Activated CD4-positive, alpha-beta T cell treated with anti-CD3 and anti-CD28 coated beads, Interleukin-2, Interleukin-4, amounts not matched to agents 100 ng/mL and 50 ng/mL, durations not matched to agents 16 hours and 8 hours (primary cell): ENCODE data around the gene MED15.
"Not testable (repeated sequence)": the region's sequence is repeated elsewhere in the genome, so short reads cannot be mapped to it uniquely, and the experiment has no call there.

ENCODE experiments used
- DNase-seq: peaks from one replicate; pipeline ENCODE4 v3.0.0-alpha.2; 2020; ENCODE audit warnings: low spot score

MED15 gene, protein sequence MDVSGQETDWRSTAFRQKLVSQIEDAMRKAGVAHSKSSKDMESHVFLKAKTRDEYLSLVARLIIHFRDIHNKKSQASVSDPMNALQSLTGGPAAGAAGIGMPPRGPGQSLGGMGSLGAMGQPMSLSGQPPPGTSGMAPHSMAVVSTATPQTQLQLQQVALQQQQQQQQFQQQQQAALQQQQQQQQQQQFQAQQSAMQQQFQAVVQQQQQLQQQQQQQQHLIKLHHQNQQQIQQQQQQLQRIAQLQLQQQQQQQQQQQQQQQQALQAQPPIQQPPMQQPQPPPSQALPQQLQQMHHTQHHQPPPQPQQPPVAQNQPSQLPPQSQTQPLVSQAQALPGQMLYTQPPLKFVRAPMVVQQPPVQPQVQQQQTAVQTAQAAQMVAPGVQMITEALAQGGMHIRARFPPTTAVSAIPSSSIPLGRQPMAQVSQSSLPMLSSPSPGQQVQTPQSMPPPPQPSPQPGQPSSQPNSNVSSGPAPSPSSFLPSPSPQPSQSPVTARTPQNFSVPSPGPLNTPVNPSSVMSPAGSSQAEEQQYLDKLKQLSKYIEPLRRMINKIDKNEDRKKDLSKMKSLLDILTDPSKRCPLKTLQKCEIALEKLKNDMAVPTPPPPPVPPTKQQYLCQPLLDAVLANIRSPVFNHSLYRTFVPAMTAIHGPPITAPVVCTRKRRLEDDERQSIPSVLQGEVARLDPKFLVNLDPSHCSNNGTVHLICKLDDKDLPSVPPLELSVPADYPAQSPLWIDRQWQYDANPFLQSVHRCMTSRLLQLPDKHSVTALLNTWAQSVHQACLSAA

DNA sequence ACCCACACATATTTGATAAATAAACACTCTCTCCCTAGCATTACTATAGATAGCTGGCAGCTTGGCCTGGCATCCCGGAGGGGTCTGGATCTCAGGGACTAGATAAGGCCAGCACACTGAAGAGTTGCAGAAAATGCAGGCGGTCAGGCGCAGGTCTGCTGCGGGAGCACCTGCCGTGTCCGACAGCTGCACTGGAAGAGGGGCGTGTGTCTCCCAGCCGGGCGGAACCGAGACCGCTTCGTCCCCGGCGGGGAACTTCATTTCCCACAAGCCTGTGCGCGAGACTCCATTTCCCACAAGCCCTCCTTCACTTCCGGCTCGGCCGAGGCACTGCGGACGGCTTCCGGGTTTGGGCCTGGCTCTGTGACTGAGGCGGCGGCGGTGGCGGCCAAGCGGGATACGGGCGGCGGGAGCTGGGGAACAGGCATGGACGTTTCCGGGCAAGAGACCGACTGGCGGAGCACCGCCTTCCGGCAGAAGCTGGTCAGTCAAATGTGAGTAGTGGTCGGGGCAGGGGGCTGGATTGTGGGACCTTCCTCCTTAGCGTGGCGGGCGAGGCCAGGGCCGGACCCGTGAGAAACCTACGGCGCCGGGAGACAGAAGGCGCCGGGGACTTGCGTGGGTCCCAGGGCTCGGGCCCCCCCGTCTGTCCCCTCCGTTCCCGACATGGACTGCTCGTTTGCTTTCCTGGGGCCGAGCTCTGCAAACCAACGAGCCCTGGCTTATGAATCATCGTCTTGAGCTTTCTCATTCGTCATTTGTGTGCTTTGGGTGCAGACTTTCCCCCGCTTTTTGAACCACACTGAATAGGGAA is at the start of gene MED15:
Gene MED15 (plus strand): TSS at position 358 of the 814 bp plus-strand sequence. CDS start 69 bp downstream, at position 427.
- peak; percentile 93 for DNase-seq

DNA sequence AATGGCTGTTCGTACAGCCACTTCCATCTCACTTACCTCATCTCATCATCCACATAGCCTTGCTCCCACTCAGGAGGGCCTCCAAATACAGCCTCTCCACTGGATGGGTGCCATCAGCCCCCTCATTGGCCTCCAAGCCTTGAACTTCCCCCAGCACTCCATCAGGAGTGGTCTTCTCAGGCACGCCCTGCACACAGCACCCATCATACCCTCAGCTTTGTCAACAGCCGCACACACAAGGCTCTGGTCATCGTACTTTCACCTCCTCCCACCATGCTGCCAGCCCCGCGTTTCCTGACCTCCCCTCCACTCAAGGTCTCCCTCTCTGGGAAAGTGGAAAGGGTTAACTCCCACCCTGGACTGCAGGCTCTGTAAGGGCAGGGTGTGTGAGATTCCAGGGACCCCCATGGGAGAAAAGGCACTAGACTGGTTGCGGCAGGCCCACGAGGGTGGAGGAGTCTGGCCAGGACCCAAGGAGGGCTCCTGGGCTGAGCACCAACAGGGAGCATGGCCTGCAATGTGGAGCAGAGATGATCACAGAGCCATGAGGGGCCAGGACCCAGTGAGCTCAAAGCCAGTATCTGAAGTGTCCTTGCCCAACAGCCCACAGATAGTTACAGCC is 48.8 kb upstream of the MED15 start:
- DNase-seq = no peak

DNA sequence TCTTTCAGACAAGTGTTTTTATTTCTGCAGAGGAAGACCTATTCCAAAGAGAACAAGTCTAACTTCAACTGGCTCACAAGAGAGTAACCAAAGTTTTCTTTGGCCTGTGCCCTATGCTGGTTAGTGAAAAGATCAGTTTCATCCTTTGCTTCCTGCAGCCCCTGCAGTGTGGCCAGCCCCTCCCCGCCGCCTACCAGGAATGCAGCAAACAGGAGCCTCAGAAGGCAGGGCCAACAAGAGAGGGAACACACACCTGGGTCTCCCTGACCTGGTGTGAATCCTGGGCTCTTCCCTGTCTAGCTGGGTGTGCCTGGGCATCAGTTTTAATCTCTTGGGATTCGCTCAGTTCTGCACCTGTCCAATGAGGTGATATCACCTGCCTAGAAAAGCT is 48.3 kb upstream of the MED15 start:
- no peak for DNase-seq

DNA sequence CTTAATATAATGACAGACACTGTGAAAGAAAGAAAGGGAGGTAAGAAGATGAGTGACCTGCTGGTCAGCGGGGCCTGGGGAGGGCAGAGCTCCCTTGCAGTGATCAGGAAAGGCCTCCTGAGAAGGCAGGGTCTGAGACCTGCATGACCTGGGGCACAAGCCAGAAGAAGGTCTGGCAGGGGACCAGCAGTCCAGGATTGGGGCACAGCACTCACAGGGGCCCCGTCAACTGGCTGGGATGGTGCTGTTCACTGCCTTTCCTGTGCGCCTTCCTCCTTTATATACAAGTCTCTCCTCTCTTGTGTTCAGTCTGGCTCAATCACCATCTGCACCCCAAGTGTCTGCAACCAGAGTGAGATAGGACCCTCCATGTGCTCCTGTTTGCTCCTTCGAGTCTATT is 47.5 kb upstream of the MED15 start:
- no peak for DNase-seq

DNA sequence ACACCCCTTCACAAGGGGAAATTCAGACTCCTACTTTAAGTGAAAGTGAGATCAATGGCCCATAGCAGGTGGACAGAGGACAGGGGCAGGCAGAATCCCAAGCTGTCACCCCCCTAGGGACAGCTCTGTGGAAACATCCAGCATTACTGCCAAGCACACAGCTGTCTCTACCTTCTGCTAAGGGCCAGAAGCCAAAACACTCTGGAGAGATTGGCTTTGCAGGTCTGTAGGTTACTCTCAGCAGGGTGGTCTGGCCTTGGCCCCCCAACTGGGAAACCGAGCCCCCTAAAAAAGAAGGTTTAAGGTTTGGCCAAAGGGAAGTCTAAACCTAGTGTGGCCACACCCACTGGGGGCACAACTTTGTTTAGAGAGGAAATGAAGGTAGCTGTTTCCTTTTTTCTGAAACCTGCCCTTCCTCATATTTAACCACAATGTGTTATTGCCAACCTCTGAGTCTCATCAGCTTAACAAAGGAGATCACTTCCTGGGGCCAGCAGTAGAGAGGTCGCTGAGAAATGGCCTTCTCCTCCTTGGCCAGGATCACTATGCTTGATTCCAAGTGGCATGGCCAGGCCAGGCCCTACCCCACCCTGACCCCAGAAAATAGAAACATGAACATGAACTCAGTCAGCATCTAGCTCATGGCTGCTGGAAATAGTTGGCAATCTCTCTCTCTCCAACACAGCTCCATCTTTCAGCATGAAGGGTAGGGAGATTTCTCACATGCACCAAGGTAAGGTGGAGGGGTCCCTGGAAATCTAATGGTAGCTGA is 43.9 kb upstream of the MED15 start:
- DNase-seq = peak; percentile 35

DNA sequence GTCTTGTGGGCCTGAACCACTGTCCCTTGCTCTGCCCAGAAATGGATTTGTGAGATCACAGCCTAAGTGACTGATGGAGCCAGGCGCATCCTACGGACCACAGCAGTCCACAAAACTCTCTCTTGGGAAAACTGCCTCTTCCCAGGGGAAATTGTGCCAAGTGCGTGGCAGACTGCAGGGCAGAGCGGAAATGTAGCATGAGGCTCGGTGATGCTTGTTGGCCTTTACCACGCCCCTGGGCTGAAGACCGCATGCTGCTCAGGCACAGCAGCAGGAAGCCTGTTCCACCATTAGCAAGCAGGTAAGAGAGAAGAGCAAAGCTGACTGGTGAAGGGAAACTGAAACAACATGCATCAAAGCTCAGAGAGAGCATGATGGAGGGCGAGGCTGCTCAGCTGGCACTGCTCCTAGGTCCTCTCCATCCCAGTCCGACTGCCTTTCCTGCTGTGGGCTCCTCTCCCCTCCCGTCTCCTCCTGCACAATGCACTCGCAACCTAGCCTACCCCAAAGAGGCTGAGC is 43.3 kb upstream of the MED15 start:
- DNase-seq = peak; percentile 55

DNA sequence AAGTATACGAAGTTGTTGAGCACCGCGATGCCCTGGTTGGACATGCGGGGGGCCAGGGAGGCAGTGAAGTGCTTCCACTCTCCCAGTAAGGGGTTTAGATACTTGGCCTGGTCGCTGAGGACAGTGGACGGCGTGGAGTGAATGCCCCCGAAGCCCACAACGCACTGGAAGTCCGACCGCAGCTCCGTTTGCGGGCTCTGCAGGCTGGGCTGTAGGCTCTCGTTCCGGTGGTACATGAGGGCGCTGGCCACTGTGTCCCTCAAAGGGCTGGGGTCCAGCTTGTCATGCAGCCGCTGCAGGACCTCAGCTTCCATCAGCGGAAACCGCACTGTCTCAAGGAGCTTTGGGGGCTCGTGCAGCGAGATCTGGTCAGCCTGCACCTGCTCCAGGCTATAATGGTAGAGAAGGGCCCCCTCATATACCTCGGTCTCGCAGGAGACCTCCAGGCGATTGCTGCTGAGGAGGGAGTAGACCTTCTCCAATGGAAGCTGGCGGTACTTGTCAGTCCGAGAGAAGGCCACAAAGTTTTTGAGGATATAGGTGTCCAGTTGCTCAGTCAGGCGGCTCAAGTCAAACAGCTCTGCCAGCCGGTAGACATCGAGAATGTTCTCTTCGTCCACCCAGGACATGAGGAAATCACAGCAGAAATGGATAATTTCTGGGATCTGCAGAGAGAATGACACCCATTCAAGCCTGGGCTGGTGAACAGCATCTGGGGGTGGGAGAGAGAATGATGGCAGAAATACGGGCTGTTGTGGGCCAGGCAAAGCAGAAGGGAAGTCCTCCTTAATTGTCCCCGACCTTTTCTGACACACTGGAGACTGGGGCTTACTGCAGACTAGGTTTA is 42.3 kb upstream of the MED15 start:
- DNase-seq = no peak

DNA sequence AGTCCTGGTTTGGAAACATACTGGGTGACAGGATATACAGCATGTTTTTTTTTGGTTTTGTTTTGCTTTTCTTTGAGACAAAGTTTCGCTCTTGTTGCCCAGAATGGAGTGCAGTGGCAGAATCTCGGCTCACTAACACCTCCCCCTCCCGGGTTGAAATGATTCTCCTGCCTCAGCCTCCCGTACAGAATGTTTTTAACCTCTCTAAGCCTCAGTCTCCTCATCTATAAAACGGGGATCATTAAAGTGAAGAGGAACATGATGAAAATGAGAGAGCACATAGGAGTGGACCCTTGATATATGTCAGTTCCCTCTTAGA is 41.7 kb upstream of the MED15 start:
- DNase-seq = no peak

DNA sequence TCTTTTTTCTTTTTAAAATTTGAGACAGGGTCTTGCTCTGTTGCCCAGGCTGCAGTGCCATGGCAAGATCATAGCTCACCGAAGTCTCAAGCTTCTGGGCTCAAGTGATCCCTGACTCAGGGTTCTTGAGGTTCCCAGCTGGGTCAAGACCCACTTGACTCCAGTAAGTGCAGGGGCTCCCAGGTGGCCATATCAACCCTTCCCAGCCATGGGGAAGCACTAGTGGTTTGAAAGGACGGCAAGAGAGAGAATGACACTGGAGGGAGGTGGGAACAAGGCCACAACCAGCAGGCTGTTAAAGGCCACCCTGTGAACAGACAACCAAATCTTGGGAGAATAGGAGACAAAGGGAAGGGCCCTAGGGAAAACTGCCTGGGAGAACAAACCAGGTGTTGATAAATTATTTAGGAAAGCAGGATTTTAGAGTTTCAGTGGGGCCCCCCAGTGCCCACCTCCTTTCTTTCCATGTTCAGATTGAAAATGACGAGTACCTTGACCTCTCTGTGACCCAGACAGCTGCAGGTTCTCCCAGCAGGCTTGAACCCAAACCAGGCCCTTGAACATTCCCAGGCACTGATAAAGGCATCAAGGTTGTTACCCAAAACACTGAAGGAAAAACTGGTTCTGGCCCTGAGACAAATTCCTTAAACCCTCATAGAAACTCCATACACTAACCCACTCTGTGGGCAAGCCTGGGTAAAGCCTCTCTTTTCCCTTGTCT is 40.6 kb upstream of the MED15 start:
- DNase-seq = no peak

DNA sequence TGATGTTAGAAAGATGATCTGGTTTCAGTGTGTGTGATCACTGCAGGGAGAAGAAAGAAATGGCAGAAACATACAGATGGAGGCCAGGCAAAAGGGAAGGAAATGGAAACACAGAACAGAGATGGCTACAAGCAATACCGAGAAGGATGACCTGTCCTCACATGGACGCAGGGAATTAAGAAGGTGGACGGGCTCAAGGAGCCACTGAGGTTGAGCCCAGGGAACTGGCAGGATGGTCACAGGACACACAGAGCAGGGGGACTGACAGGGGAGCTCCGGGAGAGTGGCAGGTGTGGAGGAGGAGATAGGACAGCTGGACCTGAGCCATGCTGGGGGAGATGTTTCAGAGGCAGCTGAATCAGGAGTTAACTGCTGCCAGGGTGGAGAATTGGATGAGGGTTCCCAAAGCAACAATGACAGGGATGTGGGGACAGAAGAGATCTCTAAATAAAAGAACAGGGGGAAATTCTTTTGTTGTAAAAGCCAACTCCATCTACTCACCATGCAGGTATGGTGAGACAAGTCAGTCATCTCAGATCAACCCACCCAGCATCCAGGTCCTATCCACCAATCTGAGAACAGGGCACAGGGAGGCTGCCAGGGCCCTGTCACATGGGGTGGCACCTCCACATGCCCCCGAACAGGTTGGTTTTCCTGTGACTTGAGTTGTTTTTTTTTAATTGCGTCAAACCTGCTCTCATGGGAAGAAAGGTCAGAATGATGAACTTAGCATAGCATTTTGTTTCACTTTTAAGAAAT is 38.1 kb upstream of the MED15 start:
- no peak for DNase-seq

DNA sequence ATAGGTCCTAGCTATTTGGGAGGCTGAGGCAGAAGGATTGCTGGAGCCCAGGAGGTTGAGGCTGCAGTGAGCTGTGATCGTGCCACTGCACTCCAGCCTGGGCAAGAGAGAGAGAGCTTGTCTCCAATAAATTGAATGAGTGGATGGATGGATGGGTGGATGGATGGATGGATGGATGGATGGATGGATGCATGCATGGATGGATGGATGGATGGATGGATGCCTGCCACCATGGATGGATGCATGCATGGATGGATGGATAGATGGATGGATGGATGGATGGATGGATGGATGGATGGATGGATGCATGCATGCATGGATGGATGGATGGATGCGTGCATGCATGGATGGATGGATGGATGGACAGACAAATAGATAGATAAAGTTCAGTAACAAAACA is 36.9 kb upstream of the MED15 start:
- DNase-seq = not testable (repeated sequence)

DNA sequence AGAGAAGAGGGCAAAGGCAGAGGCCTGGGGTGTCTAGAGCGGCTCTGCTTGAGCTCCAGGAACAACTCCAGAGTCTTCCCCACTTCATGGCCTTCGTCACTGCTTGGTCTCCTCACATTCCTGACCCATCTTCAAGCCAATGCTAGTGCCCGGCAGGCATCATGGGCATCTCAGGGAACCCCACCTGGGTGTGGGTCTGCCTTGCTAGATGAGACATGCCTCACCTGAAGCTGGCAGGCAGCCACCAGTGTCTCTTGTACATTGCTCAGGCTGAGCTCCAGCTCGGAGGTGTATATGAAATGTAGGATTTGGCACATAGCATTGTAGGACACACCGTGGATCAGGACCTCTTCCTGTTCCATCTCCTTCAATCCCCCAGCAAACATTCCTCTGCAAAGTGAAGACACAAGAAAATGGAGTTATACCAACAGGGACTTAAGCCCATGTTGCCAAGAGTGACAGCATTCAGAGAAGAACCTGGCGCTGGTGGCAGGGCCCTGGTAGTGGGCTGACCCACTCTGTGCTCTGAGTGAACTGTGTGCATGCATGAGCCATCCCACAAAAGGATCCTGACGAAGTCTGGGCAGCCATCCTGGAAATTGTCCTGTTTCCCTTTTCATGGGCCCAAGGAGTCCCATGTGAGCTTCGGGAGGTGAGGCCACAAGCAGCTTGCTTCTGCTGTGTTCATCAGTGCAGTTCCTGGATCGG is 36.1 kb upstream of the MED15 start:
- no peak for DNase-seq

DNA sequence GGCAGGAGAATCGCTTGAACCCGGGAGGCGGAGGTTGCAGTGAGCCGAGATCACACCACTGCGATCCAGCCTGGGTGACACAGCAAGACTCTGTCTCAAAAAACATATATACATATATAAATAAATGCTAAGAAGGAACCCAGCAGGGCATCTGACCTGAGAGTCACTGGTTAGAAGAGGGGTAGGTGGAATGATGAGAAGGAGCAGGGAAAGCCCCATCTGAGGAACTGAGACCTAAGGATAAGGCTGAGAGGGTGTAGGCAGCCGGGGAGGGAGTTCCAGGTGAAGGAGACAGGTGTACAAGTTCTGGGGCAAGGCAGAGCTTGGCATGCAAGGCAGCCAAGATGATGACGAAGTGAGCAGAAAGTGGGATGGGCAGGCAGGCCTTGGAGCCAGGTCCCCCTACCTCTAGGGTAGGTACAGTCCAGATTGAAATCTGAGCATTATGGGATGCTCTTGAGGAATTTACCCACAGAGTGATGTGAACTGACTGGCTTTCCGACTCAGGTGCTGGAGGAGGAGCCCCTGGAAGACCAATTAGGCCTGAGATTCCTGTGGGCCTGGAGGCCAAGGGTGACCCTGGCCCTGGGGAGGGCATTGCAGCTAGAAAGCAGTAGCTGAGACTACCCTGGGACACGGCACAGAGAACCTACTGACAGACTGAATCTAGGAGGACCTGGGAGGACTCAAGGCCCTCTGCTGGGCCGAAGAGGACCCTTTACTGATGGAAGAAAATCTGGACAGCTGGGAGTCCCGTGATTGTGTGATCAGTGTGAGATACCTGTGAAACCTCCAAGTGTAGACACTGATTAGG is 34.6 kb upstream of the MED15 start:
- no peak for DNase-seq

DNA sequence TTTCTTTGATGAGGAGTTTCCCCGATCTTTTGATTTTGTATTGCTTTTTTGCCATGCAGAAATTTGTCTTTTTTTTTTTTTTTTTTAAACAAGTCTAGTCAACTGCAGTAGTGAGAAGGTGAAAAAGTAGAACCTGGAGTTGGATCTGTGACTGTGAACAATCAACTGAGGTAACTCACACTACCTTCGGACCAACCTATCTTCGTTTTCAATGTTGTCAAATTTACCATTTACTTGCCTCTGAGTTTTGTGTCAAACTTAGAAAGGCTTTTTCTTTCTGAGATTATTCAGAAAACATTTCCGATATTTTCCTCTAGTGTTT is 32.3 kb upstream of the MED15 start:
- no peak for DNase-seq

DNA sequence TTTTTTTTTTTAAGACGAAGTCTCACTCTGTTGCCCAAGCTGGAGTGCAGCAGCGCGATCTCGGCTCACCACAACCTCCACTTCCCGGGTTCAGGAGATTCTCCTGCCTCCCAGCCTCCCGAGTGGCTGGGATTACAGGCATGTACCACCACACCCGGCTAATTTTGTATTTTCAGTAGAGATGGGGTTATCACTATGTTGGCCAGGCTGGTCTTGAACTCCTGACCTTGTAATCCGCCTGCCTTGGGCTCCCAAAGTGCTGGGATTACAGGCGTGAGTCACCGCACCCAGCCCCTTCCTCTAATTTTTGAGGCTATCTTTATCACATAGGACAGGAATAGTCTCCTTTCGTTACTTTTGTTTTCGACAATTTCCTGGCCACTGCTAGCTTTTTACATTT is 31.8 kb upstream of the MED15 start:
- DNase-seq = not testable (repeated sequence)

DNA sequence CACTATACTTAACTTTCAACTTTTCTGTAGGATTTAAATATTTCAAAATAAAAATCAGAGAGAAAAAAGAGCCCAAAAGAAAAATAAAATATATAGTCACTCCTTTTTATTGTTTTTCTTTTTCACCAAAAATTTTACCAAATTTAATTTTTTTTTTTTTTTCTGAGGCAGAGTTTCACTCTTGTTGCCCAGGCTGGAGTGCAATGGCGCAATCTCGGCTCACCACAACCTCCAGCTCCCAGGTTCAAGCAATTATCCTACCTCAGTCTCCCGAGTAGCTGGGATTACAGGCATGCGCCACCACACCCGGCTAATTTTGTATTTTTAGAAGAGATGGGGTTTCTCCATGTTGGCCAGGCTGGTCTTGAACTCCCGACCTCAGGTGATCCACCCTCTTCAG is 29.4 kb upstream of the MED15 start:
- not testable (repeated sequence) for DNase-seq

DNA sequence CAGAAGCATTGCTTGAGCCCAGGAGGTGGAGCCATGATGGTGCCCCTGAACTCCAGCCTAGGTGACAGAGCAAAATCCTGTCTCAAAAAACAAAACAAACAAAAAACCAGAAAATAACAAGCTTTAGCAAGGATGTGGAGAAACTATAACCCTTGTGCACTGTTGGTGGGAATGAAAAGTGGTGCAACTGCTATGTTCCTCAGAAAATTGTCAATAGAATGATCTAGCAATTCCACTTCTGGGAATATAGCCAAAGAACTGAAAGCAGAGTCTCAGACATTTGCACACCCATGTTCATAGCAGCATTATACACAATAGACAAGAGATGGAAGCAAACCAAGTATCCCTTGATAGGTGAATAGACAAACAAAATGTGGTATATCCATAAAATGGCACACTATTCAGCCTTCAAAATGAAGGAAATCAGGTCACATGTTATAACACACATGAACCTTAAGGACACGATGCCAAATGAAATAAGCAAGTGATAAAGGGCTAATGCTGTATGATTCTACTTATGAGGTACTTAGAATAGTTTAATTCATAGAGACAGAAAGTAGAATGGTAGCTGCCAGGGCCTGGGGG is 27.7 kb upstream of the MED15 start:
- no peak for DNase-seq
